ENCODE measurements around the gene CTNND2. TPM values are rescaled to one million over a fixed set of nuclear protein-coding genes. Genes with fewer than 3 reads are reported as not detected.
A peak's percentile ranks its signal among the peaks of the same experiment; 100 is the strongest.

Gene CTNND2
- total RNA-seq, 1 donor from 2014 or later: 13.9 TPM

DNA sequence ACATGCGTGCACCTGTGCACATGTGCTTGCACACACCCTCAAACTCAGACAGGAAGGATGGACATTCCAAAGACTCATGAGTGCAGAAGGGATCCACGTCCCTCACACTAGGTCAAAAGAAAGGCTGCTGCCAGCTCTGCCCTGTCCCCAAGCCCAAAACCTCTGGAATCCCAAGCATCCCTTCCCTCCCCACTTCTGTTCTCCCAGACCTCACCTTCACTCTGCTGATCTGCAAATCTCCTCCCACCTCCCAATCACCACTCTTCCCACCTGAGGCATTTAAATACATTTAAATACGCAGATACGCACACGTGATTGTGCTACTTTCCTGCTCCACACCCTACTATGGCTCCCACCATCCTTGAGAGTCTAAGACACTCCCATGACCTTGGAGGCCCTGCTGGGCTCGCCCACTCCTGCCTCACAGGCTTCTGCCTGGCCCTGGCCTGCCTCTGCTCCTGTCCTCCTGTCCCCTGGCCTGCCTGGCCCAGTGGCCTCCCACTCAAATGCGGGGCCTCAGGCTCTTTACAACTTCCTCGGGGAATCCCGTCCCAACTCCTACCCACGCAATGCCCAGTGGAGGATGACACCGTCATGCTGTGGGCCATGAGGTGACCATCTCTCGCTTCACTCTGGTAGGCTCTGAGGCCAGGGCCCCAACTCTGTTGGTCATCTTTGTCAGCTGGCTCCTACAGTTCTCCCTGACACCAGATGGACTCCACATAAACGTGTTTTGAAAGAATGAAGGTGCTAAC, 664.8 kb downstream of the CTNND2 start:
- Histone ChIP-seq H3K9me3 (ENCODE audit: low read depth) (no peaks in the 10 kb centered on the region), H3K4me1 (no peaks in the 10 kb centered on the region), H3K27ac (no peak overlapping the region), H3K27me3 (no peaks in the 10 kb centered on the region), H3K9ac (no peak overlapping the region), H3K79me2 (ENCODE audit: low read depth) (no peaks in the 10 kb centered on the region), H3K4me2 (no peak overlapping the region), H3K36me3 (no peaks in the 10 kb centered on the region), H3K4me3 (no peak overlapping the region), H3F3A (ENCODE audit: low read depth) (no peaks in the 10 kb centered on the region), H2AFZ (replicated peaks) (no peak overlapping the region), H4K20me1 (ENCODE audit: low read depth) (no peaks in the 10 kb centered on the region)
- Mint-ChIP-seq H3K27ac (no peak overlapping the region), H3K27me3 (ENCODE audit: insufficient read depth, low read depth) (no peaks in the 10 kb centered on the region), H3K4me3 (no peak overlapping the region), H3K9me3 (no peaks in the 10 kb centered on the region), H3K4me1 (no peaks in the 10 kb centered on the region), H3K36me3 (peaks cover 16% of the 10 kb centered on the region)
- peak; percentile 13 for DNase-seq (ENCODE audit: low spot score)
- no peak for TF ChIP-seq EZH2 (IDR thresholded peaks at IDR 0.05)
- TF ChIP-seq EZH2phosphoT487 (IDR thresholded peaks at IDR 0.05): no peak
- TF ChIP-seq, protein P1, sequence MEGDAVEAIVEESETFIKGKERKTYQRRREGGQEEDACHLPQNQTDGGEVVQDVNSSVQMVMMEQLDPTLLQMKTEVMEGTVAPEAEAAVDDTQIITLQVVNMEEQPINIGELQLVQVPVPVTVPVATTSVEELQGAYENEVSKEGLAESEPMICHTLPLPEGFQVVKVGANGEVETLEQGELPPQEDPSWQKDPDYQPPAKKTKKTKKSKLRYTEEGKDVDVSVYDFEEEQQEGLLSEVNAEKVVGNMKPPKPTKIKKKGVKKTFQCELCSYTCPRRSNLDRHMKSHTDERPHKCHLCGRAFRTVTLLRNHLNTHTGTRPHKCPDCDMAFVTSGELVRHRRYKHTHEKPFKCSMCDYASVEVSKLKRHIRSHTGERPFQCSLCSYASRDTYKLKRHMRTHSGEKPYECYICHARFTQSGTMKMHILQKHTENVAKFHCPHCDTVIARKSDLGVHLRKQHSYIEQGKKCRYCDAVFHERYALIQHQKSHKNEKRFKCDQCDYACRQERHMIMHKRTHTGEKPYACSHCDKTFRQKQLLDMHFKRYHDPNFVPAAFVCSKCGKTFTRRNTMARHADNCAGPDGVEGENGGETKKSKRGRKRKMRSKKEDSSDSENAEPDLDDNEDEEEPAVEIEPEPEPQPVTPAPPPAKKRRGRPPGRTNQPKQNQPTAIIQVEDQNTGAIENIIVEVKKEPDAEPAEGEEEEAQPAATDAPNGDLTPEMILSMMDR (IDR thresholded peaks at IDR 0.05): no peak

DNA sequence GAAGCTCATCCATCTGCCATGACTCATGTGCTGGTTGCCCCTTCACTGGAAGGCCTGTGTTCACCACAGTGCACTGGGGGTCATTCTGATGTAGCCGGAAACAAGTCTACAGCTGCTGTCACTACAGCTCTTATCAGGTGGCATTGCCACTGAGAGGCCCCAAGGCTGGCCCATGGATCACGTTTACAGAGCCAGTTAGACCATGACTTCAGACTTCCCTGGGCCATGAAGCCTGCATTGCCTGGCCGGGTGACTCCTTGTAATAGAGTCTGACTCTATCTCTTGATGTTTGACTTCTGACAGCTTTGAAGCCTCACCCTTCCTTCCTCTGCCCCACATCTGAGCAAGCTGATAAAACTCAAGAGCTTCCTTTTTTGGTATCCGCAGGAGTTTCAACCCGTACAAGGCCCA, 669.7 kb downstream of the CTNND2 start:
- Histone ChIP-seq H3K4me1 (no peaks in the 10 kb centered on the region), H3K27me3 (no peaks in the 10 kb centered on the region), H2AFZ (replicated peaks) (no peak overlapping the region), H3K79me2 (ENCODE audit: low read depth) (no peaks in the 10 kb centered on the region), H3F3A (ENCODE audit: low read depth) (no peaks in the 10 kb centered on the region), H3K4me2 (no peak overlapping the region), H3K9ac (no peak overlapping the region), H3K4me3 (no peak overlapping the region), H4K20me1 (ENCODE audit: low read depth) (no peaks in the 10 kb centered on the region), H3K36me3 (no peaks in the 10 kb centered on the region), H3K9me3 (ENCODE audit: low read depth) (no peaks in the 10 kb centered on the region), H3K27ac (no peak overlapping the region)
- Mint-ChIP-seq H3K4me3 (no peak overlapping the region), H3K9me3 (peaks cover 25% of the 10 kb centered on the region), H3K4me1 (no peaks in the 10 kb centered on the region), H3K36me3 (peaks cover 47% of the 10 kb centered on the region), H3K27ac (no peak overlapping the region), H3K27me3 (ENCODE audit: insufficient read depth, low read depth) (peaks cover 4% of the 10 kb centered on the region)
- DNase-seq (ENCODE audit: low spot score): no peak
- TF ChIP-seq, protein P1 (IDR thresholded peaks at IDR 0.05): no peak
- TF ChIP-seq EZH2phosphoT487 (IDR thresholded peaks at IDR 0.05) (no peak), EZH2 (IDR thresholded peaks at IDR 0.05) (no peak)

DNA sequence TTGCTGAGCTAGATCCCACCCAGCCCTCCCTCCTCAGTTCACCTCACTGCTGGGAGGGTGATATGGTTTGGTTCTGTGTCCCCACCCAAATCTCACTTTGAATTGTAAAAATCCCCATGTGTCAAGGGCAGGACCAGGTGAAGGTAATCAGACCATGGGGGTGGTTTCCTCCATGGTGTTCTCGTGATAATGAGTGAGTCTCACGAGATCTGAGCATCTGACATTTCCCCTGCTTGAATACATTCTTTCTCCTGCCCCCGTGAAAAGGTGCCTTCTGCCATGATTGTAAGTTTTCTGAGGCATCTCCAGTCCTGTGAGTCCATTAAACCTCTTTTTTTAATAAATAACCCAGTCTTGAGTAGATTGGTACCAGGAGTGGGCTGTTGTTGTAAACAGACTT, 673.4 kb downstream of the CTNND2 start:
- Mint-ChIP-seq H3K9me3 (peaks cover 25% of the 10 kb centered on the region), H3K36me3 (peaks cover 45% of the 10 kb centered on the region), H3K27ac (no peak overlapping the region), H3K4me1 (no peaks in the 10 kb centered on the region), H3K4me3 (no peak overlapping the region), H3K27me3 (ENCODE audit: insufficient read depth, low read depth) (peaks cover 4% of the 10 kb centered on the region)
- Histone ChIP-seq H2AFZ (replicated peaks) (no peak overlapping the region), H3K27me3 (no peaks in the 10 kb centered on the region), H4K20me1 (ENCODE audit: low read depth) (no peaks in the 10 kb centered on the region), H3K4me2 (no peak overlapping the region), H3K36me3 (no peaks in the 10 kb centered on the region), H3K4me1 (no peaks in the 10 kb centered on the region), H3K79me2 (ENCODE audit: low read depth) (no peaks in the 10 kb centered on the region), H3K9me3 (ENCODE audit: low read depth) (no peaks in the 10 kb centered on the region), H3K9ac (no peak overlapping the region), H3K4me3 (no peak overlapping the region), H3F3A (ENCODE audit: low read depth) (no peaks in the 10 kb centered on the region), H3K27ac (no peak overlapping the region)
- no peak for TF ChIP-seq EZH2phosphoT487 (IDR thresholded peaks at IDR 0.05)
- no peak for TF ChIP-seq EZH2 (IDR thresholded peaks at IDR 0.05)
- TF ChIP-seq, protein P1 (IDR thresholded peaks at IDR 0.05): no peak
- DNase-seq (ENCODE audit: low spot score): no peak
